SK-N-SH (cell line): ENCODE data around the gene DTNA. TPM values are rescaled to one million over a fixed set of nuclear protein-coding genes. Genes with fewer than 3 reads are reported as not detected.

Experiments used
- CTCF ChIA-PET: fragments of 300-600, 350-600 bp; formaldehyde crosslinking; extraction: SDS; loops from one replicate; lab custom pipeline; 2021; lab: Yijun Ruan, JAX
- POLR2A ChIA-PET: fragments of 350-600 bp; sonication (Branson Sonifier 250); formaldehyde crosslinking; extraction: SDS; loops from one replicate; lab custom pipeline; 2020; ENCODE audit warnings: antibody characterized with exemption, inconsistent platforms; lab: Yijun Ruan, JAX
- DNase-seq: peaks from one replicate; pipeline ENCODE4 v3.0.0; 2012
- H2AFZ ChIP-seq: fragments of 200-600 bp; sonication (generic); 2 replicates; pipeline ENCODE4 v1.8.1; 2016; ENCODE audit warnings: antibody characterized with exemption, mild to moderate bottlenecking, low read depth
- H3F3A ChIP-seq: fragments of 200-600 bp; sonication (generic); replicated peaks from 2 replicates; pipeline ENCODE3; 2016; ENCODE audit warnings: antibody characterized with exemption, mild to moderate bottlenecking; ENCODE audit not compliant: insufficient read depth
- H3K27ac ChIP-seq, 2 experiments: fragments of 200-500 bp in 1 of 2; fragments of 200-600 bp in 1 of 2; sonication (Bioruptor generic) in 1 of 2; sonication (generic), shearing (Covaris generic) in 1 of 2; 2 replicates each; pipeline versions ENCODE4 v1.5.1 to v1.6.1; 2014 to 2016; ENCODE audit warnings: low read depth in 2 of 2, inconsistent platforms in 1 of 2, low read length in 1 of 2, mild to moderate bottlenecking in 1 of 2, mixed read lengths in 1 of 2
- H3K27me3 ChIP-seq: fragments of 200-600 bp; sonication (generic), shearing (Covaris generic); 2 replicates; pipeline ENCODE4 v1.6.1; 2016; ENCODE audit warnings: mixed run types; ENCODE audit not compliant: insufficient read depth
- H3K36me3 ChIP-seq, 2 experiments: fragments of 200-500 bp in 1 of 2; fragments of 200-600 bp in 1 of 2; sonication (Bioruptor generic) in 1 of 2; sonication (generic) in 1 of 2; replicated peaks in 1 of 2; 2 replicates each; pipeline versions ENCODE3 to v1.5.1; 2014 to 2016; ENCODE audit warnings: low read length in 1 of 2, mild to moderate bottlenecking in 1 of 2; ENCODE audit not compliant: insufficient read depth in 2 of 2, control insufficient read depth in 1 of 2
- H3K4me1 ChIP-seq, 2 experiments: fragments of 200-500 bp in 1 of 2; fragments of 200-600 bp in 1 of 2; sonication (Bioruptor generic) in 1 of 2; sonication (generic), shearing (Covaris generic) in 1 of 2; 2 replicates each; pipeline versions ENCODE4 v1.5.1 to v1.6.1; 2014 to 2016; ENCODE audit warnings: low read depth in 1 of 2, low read length in 1 of 2, mixed run types in 1 of 2; ENCODE audit not compliant: insufficient read depth in 2 of 2, control insufficient read depth in 1 of 2
- H3K4me2 ChIP-seq: fragments of 200-600 bp; sonication (generic), shearing (Covaris generic); 2 replicates; pipeline ENCODE4 v1.6.1; 2017; ENCODE audit warnings: mixed run types
- H3K4me3 ChIP-seq, 2 experiments: fragments of 200-500 bp in 1 of 2; fragments of 200-600 bp in 1 of 2; sonication (Bioruptor generic) in 1 of 2; sonication (generic), shearing (Covaris generic) in 1 of 2; 2 replicates each; pipeline versions ENCODE4 v1.5.1 to v1.8.1; 2014 to 2016; ENCODE audit warnings: low read depth in 2 of 2, inconsistent platforms in 1 of 2, low read length in 1 of 2, mild to moderate bottlenecking in 1 of 2, mixed read lengths in 1 of 2, moderate library complexity in 1 of 2
- H3K79me2 ChIP-seq: fragments of 200-600 bp; sonication (generic); 2 replicates; pipeline ENCODE4 v1.8.1; 2017; ENCODE audit warnings: mild to moderate bottlenecking; ENCODE audit not compliant: insufficient read depth
- H3K9ac ChIP-seq: fragments of 200-600 bp; sonication (generic); 2 replicates; pipeline ENCODE4 v1.6.1; 2017; ENCODE audit warnings: mixed run types
- H3K9me2 ChIP-seq: fragments of 200-600 bp; sonication (generic); 2 replicates; pipeline ENCODE4 v1.6.1; 2017; ENCODE audit warnings: mixed run types
- H3K9me3 ChIP-seq: fragments of 200-600 bp; sonication (generic); 2 replicates; pipeline ENCODE4 v1.6.1; 2017; ENCODE audit warnings: mixed run types, mild to moderate bottlenecking, moderate library complexity
- H4K20me1 ChIP-seq: fragments of 200-600 bp; sonication (generic); 2 replicates; pipeline ENCODE4 v1.6.1; 2017; ENCODE audit warnings: mild to moderate bottlenecking, mixed run types; ENCODE audit not compliant: insufficient read depth
- CHD2 ChIP-seq: fragments of 150-350 bp; IDR thresholded peaks from 2 replicates; pipeline ENCODE4 v1.6.1; 2018; ENCODE audit warnings: low read length; ENCODE audit not compliant: partially characterized antibody
- EP300 ChIP-seq, 2 experiments: IDR thresholded peaks; 2 replicates each; pipeline versions ENCODE4 v1.4.0 to v1.6.1; 2012; ENCODE audit warnings: borderline replicate concordance in 1 of 2, low read depth in 1 of 2, low read length in 1 of 2
- EZH2phosphoT487 ChIP-seq: fragments of 200-600 bp; sonication (generic); IDR thresholded peaks from 2 replicates; pipeline ENCODE4 v1.6.1; 2017; ENCODE audit warnings: low read depth, mixed run types, mild to moderate bottlenecking, antibody characterized with exemption, moderate library complexity, borderline replicate concordance
- FOSL2 ChIP-seq: IDR thresholded peaks from 2 replicates; pipeline ENCODE4 v1.4.0; 2012; ENCODE audit warnings: low read depth, mild to moderate bottlenecking, moderate library complexity, borderline replicate concordance
- IRF3 ChIP-seq: fragments of 150-350 bp; IDR thresholded peaks from 2 replicates; pipeline ENCODE4 v1.6.1; 2016; ENCODE audit warnings: mild to moderate bottlenecking, low read depth, low read length
- MXI1 ChIP-seq: IDR thresholded peaks from 2 replicates; pipeline ENCODE4 v1.6.1; 2012; ENCODE audit warnings: mild to moderate bottlenecking, low read depth, low read length, improper control_type of control experiment
- NRF1 ChIP-seq: IDR thresholded peaks from 2 replicates; pipeline ENCODE4 v1.6.1; 2012; ENCODE audit warnings: low read depth, mild to moderate bottlenecking, low read length
- RAD21 ChIP-seq: IDR thresholded peaks from 2 replicates; pipeline ENCODE4 v1.6.1; 2012; ENCODE audit warnings: mild to moderate bottlenecking, low read length
- RCOR1 ChIP-seq: fragments of 150-350 bp; IDR thresholded peaks from 2 replicates; pipeline ENCODE4 v1.6.1; 2017; ENCODE audit warnings: antibody characterized with exemption, low read length
- RXRA ChIP-seq: IDR thresholded peaks from 2 replicates; pipeline ENCODE4 v1.4.0; 2012; ENCODE audit warnings: low read depth, mild to moderate bottlenecking, borderline replicate concordance
- TCF12 ChIP-seq: IDR thresholded peaks from 2 replicates; pipeline ENCODE4 v1.4.0; 2012
- TEAD4 ChIP-seq: IDR thresholded peaks from 2 replicates; pipeline ENCODE4 v1.4.0; 2012; ENCODE audit warnings: mild to moderate bottlenecking, borderline replicate concordance; ENCODE audit not compliant: insufficient read depth
- USF2 ChIP-seq: fragments of 150-350 bp; IDR thresholded peaks from 2 replicates; pipeline ENCODE4 v1.6.1; 2017; ENCODE audit warnings: antibody characterized with exemption, low read length, low read depth, borderline replicate concordance
- WGBS: methylation state at CpG from one replicate; pipeline ENCODE4 v1.1.6; 2017; ENCODE audit warnings: low lambda C conversion rate; 5-methylcytosine and 5-hydroxymethylcytosine counted together
- polyA plus RNA-seq, 3 experiments: library from polyadenylated mRNA; depleted of rRNA; stranded (reverse); fragments of >200 nt; gene quantifications; 2 replicates each; pipeline ENCODE4 v1.2.3, GENCODE V29; 2012
- TF ChIP-seq, protein P1 (sequence below): IDR thresholded peaks from 2 replicates; pipeline ENCODE4; 2012
- TF ChIP-seq, protein P2 (sequence below): IDR thresholded peaks from 2 replicates; pipeline ENCODE4 v1.6.1; 2012; ENCODE audit warnings: mild to moderate bottlenecking, low read depth, low read length, moderate library complexity

Gene DTNA
- polyA plus RNA-seq, 1 of the 3 experiments (the other 2 are of a cell fraction): 7.9 TPM

- TF ChIP-seq MXI1: no peak
- no peak for TF ChIP-seq TEAD4
- no peak for TF ChIP-seq USF2
Observed at GRCh38 chr18:34932363-34932762, 222.3 kb downstream of the DTNA start (continued).

- H3K4me2 ChIP-seq: no peak overlapping the region
- CTCF ChIA-PET: interaction anchor here (1.1 kb wide), 1 partner anchor 11 kb away, joined by 5 read pairs; no protein-coding TSS in a partner anchor
- no peaks in the 10 kb centered on the region for H3K9me3 ChIP-seq
- H3K27me3 ChIP-seq: no peaks in the 10 kb centered on the region
- H2AFZ ChIP-seq: no peak overlapping the region
- POLR2A ChIA-PET: no interaction called here
- no peaks in the 10 kb centered on the region for H4K20me1 ChIP-seq
- H3F3A ChIP-seq: no peaks in the 10 kb centered on the region
- H3K27ac ChIP-seq: no peak overlapping the region
- no peaks in the 10 kb centered on the region for H3K36me3 ChIP-seq
- H3K4me3 ChIP-seq: no peak overlapping the region
- DNase-seq: no peak
- H3K9ac ChIP-seq: no peak overlapping the region
- 70% methylated on average over 4 of the region's 4 CpGs for WGBS
- no peak for TF ChIP-seq EZH2phosphoT487
- no peak for TF ChIP-seq FOSL2
- TF ChIP-seq TCF12: no peak
- TF ChIP-seq IRF3: no peak
- TF ChIP-seq, protein P1, sequence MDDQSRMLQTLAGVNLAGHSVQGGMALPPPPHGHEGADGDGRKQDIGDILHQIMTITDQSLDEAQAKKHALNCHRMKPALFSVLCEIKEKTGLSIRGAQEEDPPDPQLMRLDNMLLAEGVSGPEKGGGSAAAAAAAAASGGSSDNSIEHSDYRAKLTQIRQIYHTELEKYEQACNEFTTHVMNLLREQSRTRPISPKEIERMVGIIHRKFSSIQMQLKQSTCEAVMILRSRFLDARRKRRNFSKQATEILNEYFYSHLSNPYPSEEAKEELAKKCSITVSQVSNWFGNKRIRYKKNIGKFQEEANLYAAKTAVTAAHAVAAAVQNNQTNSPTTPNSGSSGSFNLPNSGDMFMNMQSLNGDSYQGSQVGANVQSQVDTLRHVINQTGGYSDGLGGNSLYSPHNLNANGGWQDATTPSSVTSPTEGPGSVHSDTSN: no peak
- 0 out of 4 replicates have a peak, but pooled peaks cover 0 to 4% of the 10 kb centered on the region in 2 experiments for H3K4me1 ChIP-seq
- H3K9me2 ChIP-seq: no peaks in the 10 kb centered on the region
- H3K79me2 ChIP-seq: no peaks in the 10 kb centered on the region
Observed at GRCh38 chr18:34932792-34933466, 222.8 kb downstream of the DTNA start.

DNA sequence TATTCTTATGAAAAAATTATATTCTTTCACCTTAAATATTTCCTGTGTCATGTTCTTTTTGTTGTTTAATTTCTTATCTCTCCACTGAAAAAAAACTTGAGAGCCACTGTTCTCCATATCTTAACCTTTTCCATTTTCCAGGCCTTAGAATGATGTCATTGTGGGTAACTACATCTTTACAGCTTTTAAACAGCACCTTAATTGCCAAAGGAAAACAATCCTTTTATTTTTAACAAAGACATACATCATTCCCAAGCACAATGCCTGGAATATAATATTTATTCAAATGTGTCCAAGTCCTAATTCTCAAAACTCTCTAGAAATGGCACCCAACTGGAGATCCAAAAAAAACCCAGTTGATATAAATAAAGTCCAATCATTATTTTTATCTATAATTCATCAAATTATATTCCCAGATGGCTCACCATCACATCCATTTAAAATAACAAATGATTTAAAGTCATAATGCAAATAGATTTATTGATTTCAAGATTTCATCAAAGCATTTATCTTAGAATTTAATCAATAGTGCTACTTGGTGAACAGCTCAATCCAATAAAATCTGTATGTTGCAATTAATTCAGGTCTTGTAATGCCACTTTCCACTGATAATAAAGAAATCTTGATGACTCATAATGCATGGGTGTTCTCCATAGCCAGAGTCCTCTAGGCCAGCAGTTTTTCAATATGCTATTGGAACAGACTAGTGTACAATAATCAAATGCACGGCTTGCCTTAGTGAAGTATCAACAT is 224.0 kb downstream of the DTNA start:
- Histone ChIP-seq H4K20me1 (no peaks in the 10 kb centered on the region), H3K27me3 (no peaks in the 10 kb centered on the region), H3K27ac (no peak overlapping the region), H3K9me2 (no peaks in the 10 kb centered on the region), H2AFZ (no peak overlapping the region), H3K9ac (no peak overlapping the region), H3K79me2 (no peaks in the 10 kb centered on the region), H3K9me3 (no peaks in the 10 kb centered on the region), H3K36me3 (no peaks in the 10 kb centered on the region), H3K4me3 (no peak overlapping the region), H3F3A (no peaks in the 10 kb centered on the region), H3K4me2 (no peak overlapping the region), H3K4me1 (0 out of 4 replicates have a peak, but pooled peaks cover 0 to 4% of the 10 kb centered on the region in 2 experiments)
- POLR2A ChIA-PET: no interaction called here
- TF ChIP-seq, protein P2, sequence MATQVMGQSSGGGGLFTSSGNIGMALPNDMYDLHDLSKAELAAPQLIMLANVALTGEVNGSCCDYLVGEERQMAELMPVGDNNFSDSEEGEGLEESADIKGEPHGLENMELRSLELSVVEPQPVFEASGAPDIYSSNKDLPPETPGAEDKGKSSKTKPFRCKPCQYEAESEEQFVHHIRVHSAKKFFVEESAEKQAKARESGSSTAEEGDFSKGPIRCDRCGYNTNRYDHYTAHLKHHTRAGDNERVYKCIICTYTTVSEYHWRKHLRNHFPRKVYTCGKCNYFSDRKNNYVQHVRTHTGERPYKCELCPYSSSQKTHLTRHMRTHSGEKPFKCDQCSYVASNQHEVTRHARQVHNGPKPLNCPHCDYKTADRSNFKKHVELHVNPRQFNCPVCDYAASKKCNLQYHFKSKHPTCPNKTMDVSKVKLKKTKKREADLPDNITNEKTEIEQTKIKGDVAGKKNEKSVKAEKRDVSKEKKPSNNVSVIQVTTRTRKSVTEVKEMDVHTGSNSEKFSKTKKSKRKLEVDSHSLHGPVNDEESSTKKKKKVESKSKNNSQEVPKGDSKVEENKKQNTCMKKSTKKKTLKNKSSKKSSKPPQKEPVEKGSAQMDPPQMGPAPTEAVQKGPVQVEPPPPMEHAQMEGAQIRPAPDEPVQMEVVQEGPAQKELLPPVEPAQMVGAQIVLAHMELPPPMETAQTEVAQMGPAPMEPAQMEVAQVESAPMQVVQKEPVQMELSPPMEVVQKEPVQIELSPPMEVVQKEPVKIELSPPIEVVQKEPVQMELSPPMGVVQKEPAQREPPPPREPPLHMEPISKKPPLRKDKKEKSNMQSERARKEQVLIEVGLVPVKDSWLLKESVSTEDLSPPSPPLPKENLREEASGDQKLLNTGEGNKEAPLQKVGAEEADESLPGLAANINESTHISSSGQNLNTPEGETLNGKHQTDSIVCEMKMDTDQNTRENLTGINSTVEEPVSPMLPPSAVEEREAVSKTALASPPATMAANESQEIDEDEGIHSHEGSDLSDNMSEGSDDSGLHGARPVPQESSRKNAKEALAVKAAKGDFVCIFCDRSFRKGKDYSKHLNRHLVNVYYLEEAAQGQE: no peak
- TF ChIP-seq NRF1: no peak
- TF ChIP-seq RXRA: no peak
- TF ChIP-seq CHD2: no peak
- no peak for TF ChIP-seq RAD21
- peak; percentile 57; the same call in 1 of the 2 replicates for TF ChIP-seq RCOR1
- TF ChIP-seq EP300 (IDR thresholded peaks at IDR 0.05; ENCODE audit: borderline replicate concordance in 1 of 2, low read depth in 1 of 2, low read length in 1 of 2): peak in 1 of 2 experiments; percentile 27; a peak in 1 of 4 replicates
- CTCF ChIA-PET: no interaction called here
- DNase-seq: no peak
- 65% methylated on average over 1 of the region's 1 CpG for WGBS
